PC-3 (cell line): ENCODE data around the gene ADORA2B. TPM values are rescaled to one million over a fixed set of nuclear protein-coding genes. Genes with fewer than 3 reads are reported as not detected.
A peak's percentile ranks its signal among the peaks of the same experiment; 100 is the strongest.

Experiments
- ATAC-seq: fragments of 200-7000 bp; cut with Tn5 transposase; 2 replicates; pipeline ENCODE4 v1.9.1; 2020; ENCODE audit warnings: mild to moderate bottlenecking, moderate library complexity
- BruUV-seq: library from RNA; stranded (reverse); fragments of 400-500 nt; replicated peaks from 2 replicates; lab custom pipeline; 2021; lab: Mats Ljungman, UMichigan
- CTCF ChIA-PET: fragments of 300-600 bp; sonication (Branson Sonifier 250); formaldehyde crosslinking; loops from one replicate; lab custom pipeline; 2022; ENCODE audit warnings: antibody characterized with exemption; lab: Charles Lee
- POLR2A ChIA-PET: fragments of 300-600 bp; sonication (Branson Sonifier 250); formaldehyde crosslinking; loops from one replicate; lab custom pipeline; 2022; ENCODE audit warnings: antibody characterized with exemption; ENCODE audit not compliant: unreplicated experiment; lab: Charles Lee
- DNase-seq: peaks from one replicate; pipeline ENCODE4 v3.0.0-alpha.2; 2015
- H2AFZ ChIP-seq: fragments of 300-600 bp; sonication (generic); 2 replicates; pipeline ENCODE4 v1.6.0; 2016; ENCODE audit warnings: antibody characterized with exemption, low read length
- H3F3A ChIP-seq: fragments of 300-600 bp; sonication (generic); one replicate; pipeline ENCODE4 v1.6.0; 2017; ENCODE audit warnings: antibody characterized with exemption, low read length, control low read depth, mild to moderate bottlenecking; ENCODE audit not compliant: unreplicated experiment
- H3K27ac ChIP-seq: fragments of 300-600 bp; sonication (generic); 2 replicates; pipeline ENCODE4 v1.5.1; 2016; ENCODE audit warnings: mild to moderate bottlenecking, low read length
- H3K27me3 ChIP-seq: fragments of 300-600 bp; sonication (generic); 2 replicates; pipeline ENCODE4 v1.6.1; 2016; ENCODE audit warnings: low read length, mixed read lengths
- H3K36me3 ChIP-seq: fragments of 300-600 bp; sonication (generic); 2 replicates; pipeline ENCODE4 v1.6.1; 2016; ENCODE audit warnings: low read depth, mixed run types, low read length, mixed read lengths
- H3K4me1 ChIP-seq: fragments of 300-600 bp; sonication (generic); 2 replicates; pipeline ENCODE4 v1.5.1; 2016; ENCODE audit warnings: low read length; ENCODE audit not compliant: insufficient read depth
- H3K4me2 ChIP-seq: fragments of 300-600 bp; sonication (generic); 2 replicates; pipeline ENCODE4 v1.6.0; 2016; ENCODE audit warnings: low read length
- H3K4me3 ChIP-seq: fragments of 300-600 bp; sonication (generic); 2 replicates; pipeline ENCODE4 v1.5.1; 2016; ENCODE audit warnings: mild to moderate bottlenecking, low read length, mixed read lengths
- H3K79me2 ChIP-seq: fragments of 300-600 bp; sonication (generic); 2 replicates; pipeline ENCODE4 v1.6.1; 2017; ENCODE audit warnings: low read length, mixed read lengths
- H3K9ac ChIP-seq: fragments of 300-600 bp; sonication (generic); 2 replicates; pipeline ENCODE4 v1.6.0; 2016; ENCODE audit warnings: mild to moderate bottlenecking, low read length
- H3K9me2 ChIP-seq: fragments of 300-600 bp; sonication (generic); replicated peaks from 2 replicates; pipeline ENCODE4 v1.6.1; 2016; ENCODE audit warnings: mixed run types, low read length, mixed read lengths
- H3K9me3 ChIP-seq: fragments of 300-600 bp; sonication (generic); 2 replicates; pipeline ENCODE4 v1.6.1; 2016; ENCODE audit warnings: low read length, mixed read lengths
- H4K20me1 ChIP-seq: fragments of 300-600 bp; sonication (generic); 2 replicates; pipeline ENCODE4 v1.6.1; 2016; ENCODE audit warnings: low read length, mixed read lengths
- CTCF ChIP-seq: fragments of 300-600 bp; sonication (generic); conservative IDR thresholded peaks from 2 replicates; pipeline ENCODE4 v1.5.1; 2017; ENCODE audit warnings: antibody characterized with exemption, low read depth, mild to moderate bottlenecking, low read length
- EZH2 ChIP-seq: fragments of 300-600 bp; sonication (generic); IDR thresholded peaks from one replicate; pipeline ENCODE4 v1.6.1; 2017; ENCODE audit warnings: antibody characterized with exemption, mild to moderate bottlenecking, low read length; ENCODE audit not compliant: unreplicated experiment
- EZH2phosphoT487 ChIP-seq: fragments of 300-600 bp; sonication (generic); IDR thresholded peaks from 2 replicates; pipeline ENCODE4 v1.6.1; 2018; ENCODE audit warnings: mild to moderate bottlenecking, antibody characterized with exemption, low read length, borderline replicate concordance
- intact Hi-C: fragments of 100-400 bp; cut with micrococcal nuclease; formaldehyde crosslinking; loops from 2 replicates; pipeline ENCODE4 v1.9.0; 2023
- total RNA-seq: library from RNA; depleted of rRNA; stranded (reverse); fragments of >200 nt; gene quantifications from 2 replicates; pipeline ENCODE4 v1.2.3, GENCODE V29; 2014

Gene ADORA2B
- total RNA-seq, 1 experiment from 2014 or later = 118 TPM

GRCh38 chr17:15972497-15972951 is 27.6 kb downstream of the ADORA2B start:
- peak; percentile 6 for DNase-seq
- CTCF ChIA-PET = no interaction called here
- intact Hi-C loops = no loop called here

GRCh38 chr17:15973016-15973415 is 28.1 kb downstream of the ADORA2B start:
- no peaks in the 10 kb centered on the region for H3K27me3 ChIP-seq
- H2AFZ ChIP-seq = no peak overlapping the region
- no TSS peak for BruUV-seq
- ChIA-PET POLR2A (no interaction called here), CTCF (no interaction called here)
- H3K4me1 ChIP-seq = peaks cover 19% of the 10 kb centered on the region
- H3K9ac ChIP-seq = no peak overlapping the region
- H3K4me3 ChIP-seq = no peak overlapping the region
- intact Hi-C loops = no loop called here
- peaks cover 87% of the 10 kb centered on the region for H3K79me2 ChIP-seq
- H3K36me3 ChIP-seq = peaks cover 50% of the 10 kb centered on the region
- H3K9me3 ChIP-seq = no peaks in the 10 kb centered on the region
- no peaks in the 10 kb centered on the region for H3F3A ChIP-seq
- no peaks in the 10 kb centered on the region for H3K9me2 ChIP-seq
- TF ChIP-seq EZH2phosphoT487 (no peak), CTCF (no peak), EZH2 (no peak)
- no peak overlapping the region for H3K4me2 ChIP-seq
- ATAC-seq (no peak; the same call in 1 of the 2 replicates), DNase-seq (peak; percentile 47)
- H4K20me1 ChIP-seq = no peaks in the 10 kb centered on the region
- no peak overlapping the region for H3K27ac ChIP-seq

More at GRCh38 chr17:15972497-15972951, 27.6 kb downstream of the ADORA2B start:
- no peak overlapping the region for H3K4me3 ChIP-seq
- H3K36me3 ChIP-seq = peaks cover 50% of the 10 kb centered on the region
- H3K9ac ChIP-seq = no peak overlapping the region
- H3K4me2 ChIP-seq = no peak overlapping the region
- H3K27me3 ChIP-seq = no peaks in the 10 kb centered on the region
- H3K9me2 ChIP-seq = no peaks in the 10 kb centered on the region
- H2AFZ ChIP-seq = no peak overlapping the region
- H3K4me1 ChIP-seq = peaks cover 23% of the 10 kb centered on the region
- BruUV-seq = no TSS peak
- H3K79me2 ChIP-seq = peaks cover 87% of the 10 kb centered on the region
- no peaks in the 10 kb centered on the region for H3F3A ChIP-seq
- H3K9me3 ChIP-seq = no peaks in the 10 kb centered on the region
- no peak for ATAC-seq
- TF ChIP-seq EZH2phosphoT487 = no peak
- no peaks in the 10 kb centered on the region for H4K20me1 ChIP-seq
- no peak overlapping the region for H3K27ac ChIP-seq
- POLR2A ChIA-PET = no interaction called here

GRCh38 chr17:15973834-15974233 is 28.9 kb downstream of the ADORA2B start:
- ChIA-PET POLR2A (no interaction called here), CTCF (no interaction called here)
- Histone ChIP-seq H4K20me1 (no peaks in the 10 kb centered on the region), H3K9ac (no peak overlapping the region), H3K36me3 (peaks cover 51% of the 10 kb centered on the region), H3K4me3 (no peak overlapping the region), H3K79me2 (peaks cover 79% of the 10 kb centered on the region), H3K9me3 (no peaks in the 10 kb centered on the region), H3K27ac (no peak overlapping the region), H3K4me2 (no peak overlapping the region), H3K27me3 (no peaks in the 10 kb centered on the region), H3F3A (no peaks in the 10 kb centered on the region), H3K9me2 (no peaks in the 10 kb centered on the region), H2AFZ (no peak overlapping the region), H3K4me1 (peaks cover 18% of the 10 kb centered on the region)
- no peak for DNase-seq
- ATAC-seq = no peak
- BruUV-seq = no TSS peak
- no peak for TF ChIP-seq EZH2
- TF ChIP-seq CTCF = no peak
- TF ChIP-seq EZH2phosphoT487 = no peak
- intact Hi-C loops = no loop called here
